Tibial nerve (tissue), 3 donors: Measurements from ENCODE around the gene RINL.

Experiments used
- CTCF ChIP-seq, 5 experiments: fragments of 200-600 bp in 3 of 5; fragments of 450-650 bp in 2 of 5; sonication (generic) in 3 of 5; IDR thresholded peaks; one replicate each; pipeline ENCODE4 v1.5.1; 2016 to 2019; ENCODE audit warnings: antibody characterized with exemption in 5 of 5, mild to moderate bottlenecking in 3 of 5, moderate library complexity in 2 of 5
- POLR2A ChIP-seq, 2 donors: fragments of 450-650 bp; IDR thresholded peaks; one replicate each; pipeline ENCODE4 v1.6.1; 2017; ENCODE audit warnings: antibody characterized with exemption in 2 of 2, mild to moderate bottlenecking in 2 of 2, moderate library complexity in 2 of 2

GRCh38 chr19:38910488-38910887 is 32.4 kb upstream of the RINL start:
- TF ChIP-seq POLR2A (IDR thresholded peaks at IDR 0.05) (no peak), CTCF (IDR thresholded peaks at IDR 0.05) (no peak)
